GM12878 (cell line): ENCODE measurements around the gene PARD6B. TPM values are rescaled to one million over a fixed set of nuclear protein-coding genes. Genes with fewer than 3 reads are reported as not detected.

ENCODE experiments used
- polyA plus RNA-seq, 11 experiments: library from polyadenylated mRNA; depleted of rRNA in 4 of 11; unstranded in 6 of 11; stranded (reverse) in 5 of 11; fragments of >200 nt; fragmentation: Nextera tagmentation in 4 of 11; fragmentation: Illumina TruSeq in 1 of 11; extraction: Ambion mirVana in 4 of 11; extraction: Trizol in 1 of 11; gene quantifications; 1 replicate in 1 of 11; 2 replicates in 10 of 11; pipeline versions ENCODE4 v1.2.1 to v1.2.3, GENCODE V29; 2011 to 2016; ENCODE audit warnings: inconsistent platforms in 2 of 11, missing spikeins in 2 of 11, low read depth in 1 of 11
- total RNA-seq, 4 experiments: library from RNA; depleted of rRNA in 3 of 4; stranded (reverse); fragments of >200 nt in 3 of 4; fragmentation: Illumina TruSeq in 1 of 4; extraction: Trizol in 1 of 4; gene quantifications; 2 replicates each; pipeline versions ENCODE4 v1.2.1 to v1.2.3, GENCODE V29; 2013 to 2021

PARD6B gene
- total and polyA plus RNA-seq, 10 of the 15 experiments (the other 5 are each of a cell fraction or from before 2014, with no cell fraction given), result 0.57 to 4.7 (median 2.0) TPM

Other genes starting within 250 kb of the PARD6B start
- gene PTPN1, start 221.2 kb upstream of the PARD6B start, total RNA-seq (2014; rRNA removed), result 61.1 and 66.4 TPM in 2 replicates
- 45.9 and 47.0 TPM in 2 replicates for gene PTPN1, start 221.2 kb upstream of the PARD6B start, total RNA-seq (2014; rRNA removed; fragmentation: Illumina TruSeq; extraction: Trizol)
- gene PTPN1, start 221.2 kb upstream of the PARD6B start, total RNA-seq (2021), result 72.8 and 74.7 TPM in 2 replicates
- gene PTPN1, start 221.2 kb upstream of the PARD6B start, polyA plus RNA-seq (2011; rRNA removed), result 33.1 and 40.4 TPM in 2 replicates
- 66.7 and 72.2 TPM in 2 replicates for gene PTPN1, start 221.2 kb upstream of the PARD6B start, polyA plus RNA-seq (2014; fragmentation: Illumina TruSeq; extraction: Trizol)
- gene PTPN1, start 221.2 kb upstream of the PARD6B start, polyA plus RNA-seq (2014; fragmentation: Nextera tagmentation; extraction: Ambion mirVana), result 10 to 100 TPM; 15.9 to 20.2 TPM
- gene PTPN1, start 221.2 kb upstream of the PARD6B start, polyA plus RNA-seq (2014; rRNA removed), result 57.6 and 57.8 TPM in 2 replicates
- gene PTPN1, start 221.2 kb upstream of the PARD6B start, polyA plus RNA-seq (2016; fragmentation: Nextera tagmentation; extraction: Ambion mirVana), result 10 to 100 TPM; 37.7 to 40.8 TPM
- gene RIPOR3, start 40.0 kb upstream of the PARD6B start, total RNA-seq (2014; rRNA removed), result not detected in 2 replicates
- gene RIPOR3, start 40.0 kb upstream of the PARD6B start, total RNA-seq (2014; rRNA removed; fragmentation: Illumina TruSeq; extraction: Trizol), result not detected in 2 replicates
- gene RIPOR3, start 40.0 kb upstream of the PARD6B start, total RNA-seq (2021), result 0.05 TPM in 1 of 2 replicates, not detected in the other
- not detected in 2 replicates for gene RIPOR3, start 40.0 kb upstream of the PARD6B start, polyA plus RNA-seq (2011; rRNA removed)
- gene RIPOR3, start 40.0 kb upstream of the PARD6B start, polyA plus RNA-seq (2014; fragmentation: Illumina TruSeq; extraction: Trizol), result 0.07 TPM in 1 of 2 replicates, not detected in the other
- gene RIPOR3, start 40.0 kb upstream of the PARD6B start, polyA plus RNA-seq (2014; fragmentation: Nextera tagmentation; extraction: Ambion mirVana), result not detected
- 0.04 TPM in 1 of 2 replicates, not detected in the other for gene RIPOR3, start 40.0 kb upstream of the PARD6B start, polyA plus RNA-seq (2014; rRNA removed)
- under 1 TPM; 0.17 to 0.55 TPM for gene RIPOR3, start 40.0 kb upstream of the PARD6B start, polyA plus RNA-seq (2016; fragmentation: Nextera tagmentation; extraction: Ambion mirVana)
- 196 and 212 TPM in 2 replicates for gene BCAS4, start 63.5 kb downstream of the PARD6B start, total RNA-seq (2014; rRNA removed)
- 30.7 and 40.4 TPM in 2 replicates for gene BCAS4, start 63.5 kb downstream of the PARD6B start, total RNA-seq (2014; rRNA removed; fragmentation: Illumina TruSeq; extraction: Trizol)
- gene BCAS4, start 63.5 kb downstream of the PARD6B start, total RNA-seq (2021), result 84.3 and 90.1 TPM in 2 replicates
- 21.8 and 31.5 TPM in 2 replicates for gene BCAS4, start 63.5 kb downstream of the PARD6B start, polyA plus RNA-seq (2011; rRNA removed)
- gene BCAS4, start 63.5 kb downstream of the PARD6B start, polyA plus RNA-seq (2014; fragmentation: Illumina TruSeq; extraction: Trizol), result 19.5 and 30.1 TPM in 2 replicates
- 10 to 100 TPM; 14.8 to 34.2 TPM for gene BCAS4, start 63.5 kb downstream of the PARD6B start, polyA plus RNA-seq (2014; fragmentation: Nextera tagmentation; extraction: Ambion mirVana)
- 214 and 266 TPM in 2 replicates for gene BCAS4, start 63.5 kb downstream of the PARD6B start, polyA plus RNA-seq (2014; rRNA removed)
- gene BCAS4, start 63.5 kb downstream of the PARD6B start, polyA plus RNA-seq (2016; fragmentation: Nextera tagmentation; extraction: Ambion mirVana), result 100 to 1,000 TPM; 127 to 132 TPM
- 22.8 and 23.0 TPM in 2 replicates for gene ADNP, start 199.9 kb downstream of the PARD6B start, total RNA-seq (2014; rRNA removed)
- gene ADNP, start 199.9 kb downstream of the PARD6B start, total RNA-seq (2014; rRNA removed; fragmentation: Illumina TruSeq; extraction: Trizol), result 28.3 and 30.4 TPM in 2 replicates
- gene ADNP, start 199.9 kb downstream of the PARD6B start, total RNA-seq (2021), result 74.4 and 74.5 TPM in 2 replicates
- 30.6 and 40.0 TPM in 2 replicates for gene ADNP, start 199.9 kb downstream of the PARD6B start, polyA plus RNA-seq (2011; rRNA removed)
- 66.9 and 82.8 TPM in 2 replicates for gene ADNP, start 199.9 kb downstream of the PARD6B start, polyA plus RNA-seq (2014; fragmentation: Illumina TruSeq; extraction: Trizol)
- 10 to 100 TPM; 25.9 to 39.7 TPM for gene ADNP, start 199.9 kb downstream of the PARD6B start, polyA plus RNA-seq (2014; fragmentation: Nextera tagmentation; extraction: Ambion mirVana)
- gene ADNP, start 199.9 kb downstream of the PARD6B start, polyA plus RNA-seq (2014; rRNA removed), result 23.6 and 28.1 TPM in 2 replicates
- gene ADNP, start 199.9 kb downstream of the PARD6B start, polyA plus RNA-seq (2016; fragmentation: Nextera tagmentation; extraction: Ambion mirVana), result 10 to 100 TPM; 39.1 to 40.3 TPM
- gene DPM1, start 227.0 kb downstream of the PARD6B start, total RNA-seq (2014; rRNA removed), result 66.0 and 76.1 TPM in 2 replicates
- gene DPM1, start 227.0 kb downstream of the PARD6B start, total RNA-seq (2014; rRNA removed; fragmentation: Illumina TruSeq; extraction: Trizol), result 105 and 107 TPM in 2 replicates
- 50.8 and 53.3 TPM in 2 replicates for gene DPM1, start 227.0 kb downstream of the PARD6B start, total RNA-seq (2021)
- 72.3 and 127 TPM in 2 replicates for gene DPM1, start 227.0 kb downstream of the PARD6B start, polyA plus RNA-seq (2011; rRNA removed)
- 112 and 187 TPM in 2 replicates for gene DPM1, start 227.0 kb downstream of the PARD6B start, polyA plus RNA-seq (2014; fragmentation: Illumina TruSeq; extraction: Trizol)
- gene DPM1, start 227.0 kb downstream of the PARD6B start, polyA plus RNA-seq (2014; fragmentation: Nextera tagmentation; extraction: Ambion mirVana), result 100 to 1,000 TPM; 138 to 145 TPM
- gene DPM1, start 227.0 kb downstream of the PARD6B start, polyA plus RNA-seq (2014; rRNA removed), result 85.6 and 98.5 TPM in 2 replicates
- gene DPM1, start 227.0 kb downstream of the PARD6B start, polyA plus RNA-seq (2016; fragmentation: Nextera tagmentation; extraction: Ambion mirVana), result 100 to 1,000 TPM; 159 to 167 TPM
- 5.7 and 5.9 TPM in 2 replicates for gene MOCS3, start 227.2 kb downstream of the PARD6B start, total RNA-seq (2014; rRNA removed)
- gene MOCS3, start 227.2 kb downstream of the PARD6B start, total RNA-seq (2014; rRNA removed; fragmentation: Illumina TruSeq; extraction: Trizol), result 3.0 and 3.3 TPM in 2 replicates
- gene MOCS3, start 227.2 kb downstream of the PARD6B start, total RNA-seq (2021), result 4.7 and 5.2 TPM in 2 replicates
- gene MOCS3, start 227.2 kb downstream of the PARD6B start, polyA plus RNA-seq (2011; rRNA removed), result 2.0 and 2.2 TPM in 2 replicates
- 2.4 and 2.8 TPM in 2 replicates for gene MOCS3, start 227.2 kb downstream of the PARD6B start, polyA plus RNA-seq (2014; fragmentation: Illumina TruSeq; extraction: Trizol)
- gene MOCS3, start 227.2 kb downstream of the PARD6B start, polyA plus RNA-seq (2014; fragmentation: Nextera tagmentation; extraction: Ambion mirVana), result under 1 TPM; 0.87 to 0.99 TPM
- 3.6 and 4.6 TPM in 2 replicates for gene MOCS3, start 227.2 kb downstream of the PARD6B start, polyA plus RNA-seq (2014; rRNA removed)
- gene MOCS3, start 227.2 kb downstream of the PARD6B start, polyA plus RNA-seq (2016; fragmentation: Nextera tagmentation; extraction: Ambion mirVana), result 1 to 10 TPM; 4.0 to 4.6 TPM